Lower leg skin (tissue), 3 donors: ENCODE results near the gene SCAMP4.

Experiments used
- CTCF ChIP-seq, 3 donors: fragments of 450-650 bp; IDR thresholded peaks; one replicate each; pipeline ENCODE4 v1.5.1; 2016; ENCODE audit warnings: antibody characterized with exemption in 3 of 3, mild to moderate bottlenecking in 3 of 3, moderate library complexity in 2 of 3
- POLR2A ChIP-seq, 2 donors: fragments of 450-650 bp; IDR thresholded peaks; one replicate each; pipeline ENCODE4 v1.6.1; 2016 to 2017; ENCODE audit warnings: antibody characterized with exemption in 2 of 2, mild to moderate bottlenecking in 1 of 2, moderate library complexity in 1 of 2

- TF ChIP-seq CTCF (IDR thresholded peaks at IDR 0.05): no peak
- TF ChIP-seq POLR2A (IDR thresholded peaks at IDR 0.05): no peak
These were observed 43.2 kb upstream of the SCAMP4 start for GRCh38 chr19:1862068-1862423.
